Measurements from ENCODE around the gene SEL1L2. TPM values are rescaled to one million over a fixed set of nuclear protein-coding genes. Genes with fewer than 3 reads are reported as not detected.

The SEL1L2 gene
- polyA plus RNA-seq, 1 experiment: 0.38 TPM

DNA sequence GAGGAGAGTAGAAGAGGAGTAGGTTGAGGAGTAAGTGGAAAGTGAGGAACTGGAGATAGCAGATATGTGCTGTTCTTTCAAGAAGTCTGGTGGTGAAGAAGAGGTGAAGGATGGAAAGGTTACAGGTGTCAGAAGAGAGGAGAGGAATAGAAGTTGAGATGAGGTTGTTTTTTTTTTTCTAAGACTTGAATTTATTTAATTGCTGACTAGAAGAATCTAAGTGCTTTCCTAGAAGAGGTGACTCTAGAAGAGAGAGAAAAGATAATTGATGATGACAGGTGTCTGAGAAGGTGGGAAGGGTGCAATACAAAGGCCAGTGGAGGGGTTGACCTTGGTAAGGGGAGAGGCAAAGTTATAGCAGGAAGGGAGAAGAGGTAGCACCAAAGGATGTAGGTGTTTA is 180.0 kb downstream of the SEL1L2 start:
- CTCF ChIA-PET: interaction anchor here (0.6 to 2.2 kb wide), 2 partner anchors 10 to 11 kb away, joined by 3 to 8 read pairs; no protein-coding TSS in a partner anchor
- Histone ChIP-seq H3K36me3 (ENCODE audit: control insufficient read depth, insufficient read depth, low read length) (peaks cover 15% of the 10 kb centered on the region), H3K4me3 (ENCODE audit: low read depth, low read length) (no peak overlapping the region), H3K27me3 (ENCODE audit: control insufficient read depth, insufficient read depth, low read length) (no peaks in the 10 kb centered on the region)
- no peak for TF ChIP-seq CTCF (IDR thresholded peaks at IDR 0.05; ENCODE audit: insufficient read depth, low read depth, low read length)
- POLR2A ChIA-PET: no interaction called here
- no peak for DNase-seq (ENCODE audit: low read depth)

GRCh38 chr20:13809855-13810254 is 180.6 kb downstream of the SEL1L2 start:
- CTCF ChIA-PET: interaction anchor here (0.6 to 1.4 kb wide), 2 partner anchors 10 to 12 kb away, joined by 3 to 4 read pairs; no protein-coding TSS in a partner anchor
- POLR2A ChIA-PET: no interaction called here

DNA sequence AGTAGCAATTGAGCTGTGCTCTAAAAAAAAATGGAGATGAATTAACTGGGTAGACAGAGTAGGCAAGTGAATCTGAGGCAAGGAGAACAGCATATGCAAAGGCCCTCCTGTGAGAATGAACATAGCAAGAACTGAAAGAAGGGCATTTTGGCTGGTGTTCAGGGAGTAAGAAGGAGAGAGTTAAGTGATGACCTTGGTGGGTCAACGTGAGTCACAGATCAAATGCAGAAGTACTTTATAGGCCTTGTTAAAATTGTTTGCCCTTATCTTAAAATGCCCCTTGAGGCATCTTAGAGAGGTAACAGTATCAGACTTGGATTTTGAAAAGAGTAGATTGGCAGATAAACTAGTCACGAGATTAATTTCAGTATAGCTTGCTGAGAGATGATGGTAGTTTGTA is 181.0 kb downstream of the SEL1L2 start:
- Histone ChIP-seq H3K36me3 (ENCODE audit: control insufficient read depth, insufficient read depth, low read length) (peaks cover 12% of the 10 kb centered on the region), H3K27me3 (ENCODE audit: control insufficient read depth, insufficient read depth, low read length) (no peaks in the 10 kb centered on the region), H3K4me3 (ENCODE audit: low read depth, low read length) (no peak overlapping the region)
- CTCF ChIA-PET: interaction anchor here (1.4 kb wide), 1 partner anchor 10 kb away, joined by 4 read pairs; no protein-coding TSS in a partner anchor
- TF ChIP-seq CTCF (IDR thresholded peaks at IDR 0.05; ENCODE audit: insufficient read depth, low read depth, low read length): no peak
- POLR2A ChIA-PET: no interaction called here
- no peak for DNase-seq (ENCODE audit: low read depth)

More at GRCh38 chr20:13809855-13810254, 180.6 kb downstream of the SEL1L2 start:
- DNase-seq (ENCODE audit: low read depth): no peak
- no peaks in the 10 kb centered on the region for H3K27me3 ChIP-seq (ENCODE audit: control insufficient read depth, insufficient read depth, low read length)
- TF ChIP-seq CTCF (IDR thresholded peaks at IDR 0.05; ENCODE audit: insufficient read depth, low read depth, low read length): no peak
- no peak overlapping the region for H3K4me3 ChIP-seq (ENCODE audit: low read depth, low read length)
- H3K36me3 ChIP-seq (ENCODE audit: control insufficient read depth, insufficient read depth, low read length): peaks cover 15% of the 10 kb centered on the region

DNA sequence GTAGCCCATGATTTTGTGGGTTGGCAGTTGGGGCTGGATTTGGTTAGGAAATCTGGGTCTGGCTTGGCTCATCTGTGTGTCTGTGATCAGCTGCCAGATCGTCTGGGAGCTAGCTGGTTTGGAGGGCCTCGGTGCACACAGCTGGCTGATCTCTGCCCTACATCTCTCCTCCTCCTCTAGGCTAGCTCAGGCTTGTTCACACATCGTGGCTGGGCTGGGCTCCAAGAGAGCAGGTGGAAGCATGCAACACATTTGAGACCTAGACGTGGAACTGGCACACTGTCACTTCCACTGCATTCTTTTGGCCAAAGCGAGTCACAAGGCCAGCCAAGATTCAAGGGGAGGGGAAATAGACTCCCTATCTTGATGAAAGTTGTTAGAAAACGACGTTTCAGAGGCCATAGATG is 189.7 kb downstream of the SEL1L2 start:
- Histone ChIP-seq H3K27me3 (ENCODE audit: control insufficient read depth, insufficient read depth, low read length) (no peaks in the 10 kb centered on the region), H3K4me3 (ENCODE audit: low read depth, low read length) (no peak overlapping the region), H3K36me3 (ENCODE audit: control insufficient read depth, insufficient read depth, low read length) (peaks cover 8% of the 10 kb centered on the region)
- ChIA-PET CTCF (interaction anchor here (0.9 to 1.1 kb wide), 3 partner anchors 15 to 24 kb away, joined by 3 read pairs; no protein-coding TSS in a partner anchor), POLR2A (no interaction called here)
- DNase-seq (ENCODE audit: low read depth): peak; percentile 41
- no peak for TF ChIP-seq CTCF (IDR thresholded peaks at IDR 0.05; ENCODE audit: insufficient read depth, low read depth, low read length)

GRCh38 chr20:13799974-13800373 is 190.4 kb downstream of the SEL1L2 start:
- Histone ChIP-seq H3K4me3 (ENCODE audit: low read depth, low read length) (no peak overlapping the region), H3K27me3 (ENCODE audit: control insufficient read depth, insufficient read depth, low read length) (no peaks in the 10 kb centered on the region), H3K36me3 (ENCODE audit: control insufficient read depth, insufficient read depth, low read length) (peaks cover 8% of the 10 kb centered on the region)
- TF ChIP-seq CTCF (IDR thresholded peaks at IDR 0.05; ENCODE audit: insufficient read depth, low read depth, low read length): no peak
- DNase-seq (ENCODE audit: low read depth): no peak
- ChIA-PET CTCF (interaction anchor here (0.8 to 2.1 kb wide), 6 partner anchors 12 to 23 kb away, joined by 3 to 7 read pairs (median 3); no protein-coding TSS in a partner anchor), POLR2A (no interaction called here)

Small RNA genes lying within 50 kb of the gene (small RNA-seq; reads per million reads assigned to genes)
- not detected for gene RNU6-278P (ENCODE audit: insufficient read length, low read depth, low replicate concordance)
- gene RPS3P1 (ENCODE audit: insufficient read length, low read depth, low replicate concordance): not detected

Other genes with a start within 250 kb of the SEL1L2 start
- gene ESF1, start 205.7 kb downstream of the SEL1L2 start, polyA plus RNA-seq (2011; rRNA removed): 0.76 and 2.8 TPM in 2 replicates
- 6.3 and 16.1 TPM in 2 replicates for gene NDUFAF5, start 205.6 kb downstream of the SEL1L2 start, polyA plus RNA-seq (2011; rRNA removed)
- 0.47 and 1.3 TPM in 2 replicates for gene MACROD2, start 4.9 kb upstream of the SEL1L2 start, polyA plus RNA-seq (2011; rRNA removed)